Kidney (tissue), 14 donors: ENCODE measurements around the gene PDE6B. TPM values are rescaled to one million over a fixed set of nuclear protein-coding genes. Genes with fewer than 3 reads are reported as not detected.
A peak's percentile ranks its signal among the peaks of the same experiment; 100 is the strongest.

Experiments
- DNase-seq, 5 donors: peaks; one replicate each; pipeline ENCODE4 v3.0.0-alpha.2; 2013 to 2020
- FAIRE-seq: peaks from 2 replicates; lab custom pipeline; 2012; peaks lifted over from hg19 to GRCh38; lab: Jason Lieb, UNC
- H3K27ac ChIP-seq, 2 donors: one replicate each; pipeline ENCODE4 v1.7.0; 2013; ENCODE audit warnings: low read depth in 2 of 2, low read length in 2 of 2, inconsistent platforms in 1 of 2
- H3K27me3 ChIP-seq: one replicate; pipeline ENCODE4 v1.7.1; 2013; ENCODE audit warnings: low read length, inconsistent platforms; ENCODE audit not compliant: control insufficient read depth, insufficient read depth
- H3K36me3 ChIP-seq, 3 donors: one replicate each; pipeline versions ENCODE4 v1.7.0 to v1.7.1; 2013; ENCODE audit warnings: low read length in 3 of 3, control low read depth in 1 of 3, inconsistent platforms in 1 of 3; ENCODE audit not compliant: insufficient read depth in 3 of 3, control insufficient read depth in 2 of 3
- H3K4me1 ChIP-seq, 3 donors: one replicate each; pipeline versions ENCODE4 v1.7.0 to v1.7.1; 2013; ENCODE audit warnings: low read length in 3 of 3, inconsistent platforms in 1 of 3, low read depth in 1 of 3; ENCODE audit not compliant: control insufficient read depth in 2 of 3, insufficient read depth in 2 of 3
- H3K4me3 ChIP-seq, 3 donors: one replicate each; pipeline versions ENCODE4 v1.7.0 to v1.8.1; 2013; ENCODE audit warnings: low read length in 3 of 3, control low read depth in 1 of 3, inconsistent platforms in 1 of 3
- H3K9ac ChIP-seq, 3 donors: one replicate each; pipeline versions ENCODE4 v1.7.0 to v1.7.1; 2013; ENCODE audit warnings: low read length in 3 of 3, control low read depth in 1 of 3, inconsistent platforms in 1 of 3
- H3K9me3 ChIP-seq, 3 donors: one replicate each; pipeline versions ENCODE4 v1.7.0 to v1.7.1; 2013; ENCODE audit warnings: low read length in 3 of 3, control low read depth in 1 of 3, inconsistent platforms in 1 of 3; ENCODE audit not compliant: control insufficient read depth in 2 of 3, insufficient read depth in 1 of 3
- CTCF ChIP-seq: IDR thresholded peaks from 3 replicates; pipeline ENCODE4 v1.5.1; 2012; ENCODE audit warnings: mild to moderate bottlenecking, moderate library complexity, borderline replicate concordance; ENCODE audit not compliant: insufficient read depth; ENCODE audit errors: extremely low read depth
- intact Hi-C: fragments of 100-400 bp; cut with DNase I; formaldehyde crosslinking; loops from one replicate; pipeline ENCODE4 v1.11.1; 2022
- polyA plus RNA-seq: library from polyadenylated mRNA; stranded (reverse); fragments of 350-450 nt; fragmentation: Illumina TruSeq; extraction: RNeasy Lipid Tissue Mini Kit (QIAGEN cat#74804); gene quantifications from one replicate; pipeline ENCODE4 v1.2.3, GENCODE V29; 2014; ENCODE audit warnings: low read depth, low replicate concordance; ENCODE audit not compliant: insufficient read depth
- total RNA-seq: library from RNA; stranded (reverse); fragmentation: NEBNext Ultra II Directional; extraction: Animal tissue kit (Norgen Biotek cat#: 25700); gene quantifications from one replicate; pipeline ENCODE4 v1.2.1, GENCODE V29; 2021
- donor health status: control.
- donor health status: control.
- donor health status: control.
- donor health status: control.
- donor health status: control.
- donor health status: DM: yes; HTN: yes; CAD: no.
- donor health status: Normal renal cell carcinoma (clear cell type).

PDE6B gene
- total and polyA plus RNA-seq, 2 donors from 2014 or later = 10.7 to 10.8 TPM

DNA sequence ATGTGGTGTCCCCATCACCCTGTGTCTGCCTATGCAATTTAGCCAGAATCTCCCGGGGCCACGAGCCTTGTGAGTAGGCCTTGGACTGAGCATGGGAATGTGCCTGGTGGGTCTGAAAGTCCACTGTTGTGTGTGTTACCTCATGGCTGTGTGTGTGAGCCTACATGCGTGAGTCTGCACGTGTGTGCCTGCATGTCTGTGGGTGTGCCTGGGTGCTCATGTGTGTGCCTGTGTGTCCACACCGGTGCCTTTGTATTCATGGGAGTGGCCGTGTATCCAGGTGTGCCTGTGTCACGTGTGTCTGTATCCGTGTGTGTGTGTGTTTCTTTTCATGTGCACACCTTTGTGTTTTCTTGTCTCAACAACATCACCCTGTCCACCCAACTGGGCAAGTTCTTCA is 34.5 kb downstream of the PDE6B start:
- H3K27me3 ChIP-seq = no peaks in the 10 kb centered on the region
- no peak for TF ChIP-seq CTCF
- no peak overlapping the region for H3K9ac ChIP-seq
- no peak overlapping the region for H3K27ac ChIP-seq
- FAIRE-seq = no peak
- H3K4me1 ChIP-seq = peaks cover 0 to 6% (median 0%) of the 10 kb centered on the region in 3 donors
- intact Hi-C loops = no loop called here
- no peaks in the 10 kb centered on the region for H3K36me3 ChIP-seq
- H3K9me3 ChIP-seq = no peaks in the 10 kb centered on the region
- DNase-seq = peak in 1 of 5 donors; percentile 38
- no peak overlapping the region for H3K4me3 ChIP-seq

DNA sequence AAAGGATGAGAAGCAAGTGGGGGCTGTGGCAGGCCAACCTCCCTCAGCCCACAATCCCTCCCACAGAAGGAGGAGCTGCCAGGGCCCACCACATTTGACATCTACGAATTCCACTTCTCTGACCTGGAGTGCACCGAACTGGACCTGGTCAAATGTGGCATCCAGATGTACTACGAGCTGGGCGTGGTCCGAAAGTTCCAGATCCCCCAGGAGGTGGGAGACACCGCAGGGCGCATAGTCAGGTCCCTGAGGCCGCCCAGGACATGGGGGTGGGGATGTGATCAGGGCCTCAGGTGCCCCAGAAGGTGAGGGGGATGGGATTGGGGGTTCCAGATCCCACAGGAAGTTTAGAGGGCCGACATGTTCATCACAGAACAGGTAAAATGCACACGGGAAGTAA is 35.0 kb downstream of the PDE6B start:
- FAIRE-seq (no peak), DNase-seq (peak in 1 of 5 donors; percentile 70)

GRCh38 chr4:661231-661630 is 35.9 kb downstream of the PDE6B start:
- no peak overlapping the region for H3K4me3 ChIP-seq
- H3K9me3 ChIP-seq = no peaks in the 10 kb centered on the region
- no peaks in the 10 kb centered on the region for H3K36me3 ChIP-seq
- H3K27ac ChIP-seq = no peak overlapping the region
- H3K9ac ChIP-seq = no peak overlapping the region
- no peaks in the 10 kb centered on the region for H3K27me3 ChIP-seq
- FAIRE-seq (no peak), DNase-seq (peak in 2 of 5 donors; percentile 19 to 37)
- H3K4me1 ChIP-seq = peaks cover 0 to 6% (median 0%) of the 10 kb centered on the region in 3 donors
- no peak for TF ChIP-seq CTCF
- intact Hi-C loops = no loop called here

More for the DNA sequence above, 35.0 kb downstream of the PDE6B start:
- Histone ChIP-seq H3K9me3 (no peaks in the 10 kb centered on the region), H3K27me3 (no peaks in the 10 kb centered on the region), H3K36me3 (no peaks in the 10 kb centered on the region), H3K27ac (no peak overlapping the region), H3K4me3 (no peak overlapping the region), H3K9ac (no peak overlapping the region), H3K4me1 (peaks cover 0 to 6% (median 0%) of the 10 kb centered on the region in 3 donors)
- intact Hi-C loops = no loop called here
- TF ChIP-seq CTCF = no peak
